Tibial nerve (tissue), 4 donors: ENCODE data around the gene RFX4. TPM values are rescaled to one million over a fixed set of nuclear protein-coding genes. Genes with fewer than 3 reads are reported as not detected.

Experiments used
- DNase-seq, 2 donors: peaks; one replicate each; pipeline ENCODE4 v3.0.0-alpha.2; 2019; ENCODE audit warnings: low spot score in 2 of 2
- H3K27ac ChIP-seq, 4 donors: fragments of 200-600 bp; sonication (generic) in 3 of 4; one replicate each; pipeline ENCODE4 v1.5.1; 2017 to 2019; ENCODE audit warnings: mild to moderate bottlenecking in 1 of 4
- H3K27me3 ChIP-seq, 2 donors: fragments of 200-600 bp; sonication (generic) in 1 of 2; one replicate each; pipeline versions ENCODE4 v1.5.1 to v1.6.0; 2017 to 2019
- H3K36me3 ChIP-seq, 3 donors: fragments of 200-600 bp; sonication (generic); one replicate each; pipeline ENCODE4 v1.5.1; 2018 to 2019
- H3K4me1 ChIP-seq, 4 donors: fragments of 200-600 bp; sonication (generic) in 3 of 4; one replicate each; pipeline ENCODE4 v1.5.1; 2017 to 2019
- H3K4me3 ChIP-seq, 4 donors: fragments of 200-600 bp; sonication (generic) in 3 of 4; one replicate each; pipeline ENCODE4 v1.5.1; 2017 to 2019; ENCODE audit warnings: mild to moderate bottlenecking in 1 of 4, moderate library complexity in 1 of 4
- H3K9me3 ChIP-seq, 4 donors: fragments of 200-600 bp; sonication (generic) in 3 of 4; one replicate each; pipeline ENCODE4 v1.5.1; 2017 to 2019
- EP300 ChIP-seq, 2 donors: sonication (generic); formaldehyde crosslinking; IDR thresholded peaks; one replicate each; pipeline ENCODE4 v1.6.1; 2017; ENCODE audit warnings: antibody characterized with exemption in 2 of 2, mild to moderate bottlenecking in 1 of 2
- POLR2A ChIP-seq, 2 donors: fragments of 450-650 bp; IDR thresholded peaks; one replicate each; pipeline ENCODE4 v1.6.1; 2017; ENCODE audit warnings: antibody characterized with exemption in 2 of 2, mild to moderate bottlenecking in 2 of 2, moderate library complexity in 2 of 2
- WGBS, 2 donors: methylation state at CpG; one replicate each; pipeline ENCODE4 v1.1.5; 2018; 5-methylcytosine and 5-hydroxymethylcytosine counted together
- total RNA-seq, 4 donors: library from RNA; depleted of rRNA; stranded (reverse); fragments of >200 nt; gene quantifications; one replicate each; pipeline ENCODE4 v1.1.0, GENCODE V29; 2016
- TF ChIP-seq, protein P1 (sequence below), 5 experiments: fragments of 200-600 bp in 3 of 5; fragments of 450-650 bp in 2 of 5; sonication (generic) in 3 of 5; IDR thresholded peaks; one replicate each; pipeline ENCODE4 v1.5.1; 2016 to 2019; ENCODE audit warnings: antibody characterized with exemption in 5 of 5, mild to moderate bottlenecking in 3 of 5, moderate library complexity in 2 of 5

RFX4 gene
- total RNA-seq, 4 donors from 2014 or later = not detected

DNA sequence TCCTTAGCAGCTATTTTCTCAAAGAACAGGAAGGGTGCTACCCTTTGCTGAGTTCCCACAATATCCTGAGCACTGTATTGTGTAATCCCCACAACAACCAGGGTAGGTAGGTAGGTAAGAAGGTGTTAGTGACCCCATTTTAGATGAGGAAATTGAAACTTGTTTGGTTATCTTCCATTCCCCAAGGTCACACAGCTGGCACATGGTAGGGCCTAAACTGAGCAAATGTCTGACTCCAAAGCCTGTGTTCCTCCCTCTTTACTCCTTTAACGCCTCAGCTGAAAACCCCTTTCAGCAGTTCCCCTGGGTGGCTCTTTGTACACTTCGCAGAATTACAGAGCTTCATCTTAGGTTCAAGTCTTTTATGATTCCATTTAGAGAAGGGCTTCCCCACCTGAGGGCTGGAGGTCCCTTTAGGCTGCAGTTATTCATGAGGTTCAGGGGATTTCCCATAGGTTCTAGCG, 165.2 kb downstream of the RFX4 start:
- Histone ChIP-seq H3K4me3 (no peak overlapping the region), H3K27me3 (no peaks in the 10 kb centered on the region), H3K9me3 (no peaks in the 10 kb centered on the region), H3K27ac (no peak overlapping the region), H3K4me1 (peaks cover 0 to 4% (median 0%) of the 10 kb centered on the region in 4 donors), H3K36me3 (no peaks in the 10 kb centered on the region)
- TF ChIP-seq EP300 (IDR thresholded peaks at IDR 0.05) (no peak), POLR2A (IDR thresholded peaks at IDR 0.05) (no peak)
- TF ChIP-seq, protein P1, sequence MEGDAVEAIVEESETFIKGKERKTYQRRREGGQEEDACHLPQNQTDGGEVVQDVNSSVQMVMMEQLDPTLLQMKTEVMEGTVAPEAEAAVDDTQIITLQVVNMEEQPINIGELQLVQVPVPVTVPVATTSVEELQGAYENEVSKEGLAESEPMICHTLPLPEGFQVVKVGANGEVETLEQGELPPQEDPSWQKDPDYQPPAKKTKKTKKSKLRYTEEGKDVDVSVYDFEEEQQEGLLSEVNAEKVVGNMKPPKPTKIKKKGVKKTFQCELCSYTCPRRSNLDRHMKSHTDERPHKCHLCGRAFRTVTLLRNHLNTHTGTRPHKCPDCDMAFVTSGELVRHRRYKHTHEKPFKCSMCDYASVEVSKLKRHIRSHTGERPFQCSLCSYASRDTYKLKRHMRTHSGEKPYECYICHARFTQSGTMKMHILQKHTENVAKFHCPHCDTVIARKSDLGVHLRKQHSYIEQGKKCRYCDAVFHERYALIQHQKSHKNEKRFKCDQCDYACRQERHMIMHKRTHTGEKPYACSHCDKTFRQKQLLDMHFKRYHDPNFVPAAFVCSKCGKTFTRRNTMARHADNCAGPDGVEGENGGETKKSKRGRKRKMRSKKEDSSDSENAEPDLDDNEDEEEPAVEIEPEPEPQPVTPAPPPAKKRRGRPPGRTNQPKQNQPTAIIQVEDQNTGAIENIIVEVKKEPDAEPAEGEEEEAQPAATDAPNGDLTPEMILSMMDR (IDR thresholded peaks at IDR 0.05) = no peak
- whole genome bisulfite sequencing, 2 donors = 86 to 96% methylated on average over 3 of the region's 3 CpGs
- DNase-seq = no peak

DNA sequence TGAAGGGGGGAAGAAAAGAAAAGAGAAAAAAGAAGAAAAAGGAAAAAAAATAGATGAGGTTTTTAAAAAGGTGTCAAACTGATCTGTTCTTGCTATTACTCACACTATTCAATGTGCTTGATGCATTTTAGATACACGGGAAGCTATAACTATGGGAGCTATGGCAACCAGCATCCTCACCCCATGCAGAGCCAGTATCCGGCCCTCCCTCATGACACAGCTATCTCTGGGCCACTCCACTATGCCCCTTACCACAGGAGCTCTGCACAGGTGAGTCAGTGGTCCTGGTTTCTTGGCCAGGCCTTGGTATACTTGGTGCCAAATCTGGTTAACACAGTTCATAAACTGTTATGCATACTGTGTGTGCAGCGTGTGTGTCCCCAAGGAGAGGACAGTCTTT, 167.7 kb downstream of the RFX4 start:
- no peak overlapping the region for H3K4me3 ChIP-seq
- H3K9me3 ChIP-seq = no peaks in the 10 kb centered on the region
- H3K27ac ChIP-seq = no peak overlapping the region
- no peak for TF ChIP-seq EP300 (IDR thresholded peaks at IDR 0.05)
- TF ChIP-seq, protein P1 (IDR thresholded peaks at IDR 0.05) = no peak
- TF ChIP-seq POLR2A (IDR thresholded peaks at IDR 0.05) = no peak
- no peaks in the 10 kb centered on the region for H3K36me3 ChIP-seq
- H3K27me3 ChIP-seq = no peaks in the 10 kb centered on the region
- no peak for DNase-seq
- no peaks in the 10 kb centered on the region for H3K4me1 ChIP-seq
- 82 to 93% methylated on average over 3 of the region's 3 CpGs for WGBS, 2 donors

DNA sequence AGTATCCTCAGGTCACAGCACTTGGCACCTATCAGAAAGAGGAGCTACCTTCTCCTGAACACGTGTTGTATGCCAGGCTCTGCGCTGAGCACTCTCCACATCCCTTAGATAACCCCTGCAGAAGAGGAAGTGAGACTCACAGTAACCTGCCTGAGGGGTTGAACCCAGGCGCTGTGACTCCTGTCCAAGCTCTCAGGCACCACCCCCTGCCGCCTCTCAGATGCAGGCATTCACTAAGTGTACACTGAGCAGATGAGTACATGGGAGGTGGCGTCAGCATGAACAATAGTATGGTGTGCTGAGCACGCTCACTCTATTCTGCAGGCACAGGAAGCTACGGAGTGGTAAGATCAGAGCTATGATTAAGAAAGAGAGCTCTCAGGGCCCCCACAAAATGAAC, 170.7 kb downstream of the RFX4 start:
- H3K4me1 ChIP-seq = peaks cover 0 to 9% (median 9%) of the 10 kb centered on the region in 4 donors
- no peaks in the 10 kb centered on the region for H3K36me3 ChIP-seq
- DNase-seq = no peak
- no peak overlapping the region for H3K27ac ChIP-seq
- no peaks in the 10 kb centered on the region for H3K27me3 ChIP-seq
- H3K4me3 ChIP-seq = no peak overlapping the region
- 90 to 93% methylated on average over 7 of the region's 7 CpGs for WGBS, 2 donors
- TF ChIP-seq, protein P1 (IDR thresholded peaks at IDR 0.05) = no peak
- TF ChIP-seq POLR2A (IDR thresholded peaks at IDR 0.05) (no peak), EP300 (IDR thresholded peaks at IDR 0.05) (no peak)
- H3K9me3 ChIP-seq = no peaks in the 10 kb centered on the region

DNA sequence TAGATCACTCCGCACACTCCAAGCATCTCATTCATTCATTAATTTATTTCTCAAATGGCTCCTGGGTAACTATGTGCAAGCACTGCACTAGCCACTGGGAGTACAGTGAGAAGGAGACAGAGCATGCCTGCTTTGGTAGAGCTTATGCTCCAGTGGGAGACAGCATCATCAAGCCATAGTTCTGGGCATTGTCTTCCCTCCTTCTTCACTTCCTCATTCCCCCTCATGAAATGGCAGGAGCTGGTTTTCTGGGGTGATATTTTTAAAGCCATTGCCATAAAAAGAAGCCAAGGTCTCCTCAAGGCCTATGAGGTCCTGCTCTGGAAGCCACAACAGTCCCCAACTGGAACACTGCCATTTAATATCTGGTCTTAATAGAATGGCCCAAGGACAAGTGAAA, 171.5 kb downstream of the RFX4 start:
- TF ChIP-seq POLR2A (IDR thresholded peaks at IDR 0.05) (no peak), EP300 (IDR thresholded peaks at IDR 0.05) (no peak)
- TF ChIP-seq, protein P1 (IDR thresholded peaks at IDR 0.05) = no peak
- H3K4me3 ChIP-seq = no peak overlapping the region
- 94 to 100% methylated on average over 1 of the region's 1 CpG for WGBS, 2 donors
- H3K36me3 ChIP-seq = no peaks in the 10 kb centered on the region
- peaks cover 0 to 17% (median 16%) of the 10 kb centered on the region in 4 donors for H3K4me1 ChIP-seq
- DNase-seq = no peak
- no peaks in the 10 kb centered on the region for H3K27me3 ChIP-seq
- no peaks in the 10 kb centered on the region for H3K9me3 ChIP-seq
- no peak overlapping the region for H3K27ac ChIP-seq

DNA sequence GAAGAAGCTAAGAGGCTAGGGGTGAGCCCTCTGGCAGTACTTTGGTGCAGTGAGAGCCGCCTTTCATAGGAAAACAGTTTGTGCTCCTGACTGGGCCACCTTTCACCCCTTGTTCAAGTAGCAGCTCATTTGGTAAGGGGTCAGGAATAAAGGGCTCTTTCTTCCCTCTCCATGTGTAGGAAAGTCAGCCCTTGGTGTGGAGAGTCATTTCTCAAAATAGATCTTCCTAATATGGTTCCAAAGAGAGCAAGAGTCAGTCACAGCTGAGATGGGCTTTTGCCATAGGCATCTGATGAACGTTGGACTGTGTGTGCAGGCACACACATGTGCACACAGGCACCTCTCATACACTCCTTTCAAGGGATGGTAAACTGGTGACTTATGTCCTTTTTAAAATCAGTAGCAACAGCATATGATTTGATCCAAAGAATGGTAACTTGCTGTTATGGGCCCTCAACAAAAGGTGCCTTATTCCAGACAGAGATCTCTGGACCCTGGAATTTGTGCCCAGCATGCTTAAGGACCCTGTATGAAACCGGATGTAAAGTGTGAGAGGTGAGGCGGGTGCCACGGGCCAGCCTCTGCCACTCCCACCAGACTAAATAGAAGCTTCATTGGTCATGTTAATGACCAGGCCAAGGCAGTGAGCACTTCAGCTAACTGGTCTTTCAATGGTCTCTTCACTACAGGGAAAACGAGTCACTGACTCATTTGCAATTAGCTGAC, 175.0 kb downstream of the RFX4 start:
- TF ChIP-seq EP300 (IDR thresholded peaks at IDR 0.05) (peak in 1 of 2 donors; percentile 87), POLR2A (IDR thresholded peaks at IDR 0.05) (no peak)
- TF ChIP-seq, protein P1 (IDR thresholded peaks at IDR 0.05) = no peak
- no peaks in the 10 kb centered on the region for H3K9me3 ChIP-seq
- H3K36me3 ChIP-seq = no peaks in the 10 kb centered on the region
- 41 to 43% methylated on average over 6 of the region's 6 CpGs for WGBS, 2 donors
- no peaks in the 10 kb centered on the region for H3K27me3 ChIP-seq
- peak overlapping the region; percentile 39 to 81 (median 60) for H3K27ac ChIP-seq
- peak; percentile 47 to 48 for DNase-seq
- no peak overlapping the region for H3K4me3 ChIP-seq
- peaks cover 0 to 36% (median 25%) of the 10 kb centered on the region in 4 donors for H3K4me1 ChIP-seq
